NK-92 treated with Interleukin-12 subunit alpha and Interleukin-12 subunit beta, amount 100 ng/mL, for 24 hours (cell line): ENCODE results near the gene TENM4.

Source experiments
- DNase-seq: peaks from one replicate; lab custom pipeline; 2025; lab: John Stamatoyannopoulos, UW

TENM4 gene

DNA sequence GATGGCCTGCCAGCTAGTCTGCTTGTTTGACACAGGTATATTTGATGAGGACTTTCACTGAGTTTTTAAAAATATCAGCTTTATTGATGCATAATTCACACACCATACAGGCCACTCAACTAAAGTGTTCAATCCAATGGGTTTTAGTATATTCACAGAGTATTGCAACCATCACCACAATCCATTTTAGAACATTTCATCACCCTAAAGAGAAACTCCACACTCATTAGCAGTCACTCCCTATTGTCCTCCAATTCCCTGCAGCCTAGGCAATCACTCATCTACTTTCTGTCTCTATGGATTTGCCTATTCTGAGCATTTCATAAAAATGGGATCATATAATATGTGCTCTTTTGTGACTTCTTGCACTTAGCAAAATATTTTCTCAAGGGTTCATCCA lies 468.2 kb downstream of the TENM4 start:
- no peak for DNase-seq

- DNase-seq, result no peak
Measured at GRCh38 chr11:78972177-78972576, 468.7 kb downstream of the TENM4 start.

DNA sequence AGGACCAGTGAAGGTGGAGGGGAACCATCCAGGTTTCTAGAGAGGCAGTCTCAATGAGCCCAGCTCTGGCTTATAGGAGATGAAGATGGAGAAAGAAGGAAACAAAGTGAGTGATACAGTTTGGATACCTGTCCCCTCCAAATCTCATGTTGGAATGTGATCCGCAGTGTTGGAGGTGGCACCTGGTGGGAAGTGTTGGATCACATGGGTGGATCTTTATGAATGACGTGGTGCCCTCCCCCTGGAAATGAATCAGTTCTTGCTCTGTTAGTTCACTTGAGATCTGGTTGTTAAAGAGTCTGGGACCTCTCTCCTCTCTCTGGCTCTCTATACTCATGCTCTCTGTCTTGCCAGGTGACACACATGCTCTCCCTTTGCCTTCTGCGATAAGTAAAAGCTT lies 473.0 kb downstream of the TENM4 start:
- no peak for DNase-seq

- no peak for DNase-seq
Measured at GRCh38 chr11:78965432-78965831, 475.4 kb downstream of the TENM4 start.

DNA sequence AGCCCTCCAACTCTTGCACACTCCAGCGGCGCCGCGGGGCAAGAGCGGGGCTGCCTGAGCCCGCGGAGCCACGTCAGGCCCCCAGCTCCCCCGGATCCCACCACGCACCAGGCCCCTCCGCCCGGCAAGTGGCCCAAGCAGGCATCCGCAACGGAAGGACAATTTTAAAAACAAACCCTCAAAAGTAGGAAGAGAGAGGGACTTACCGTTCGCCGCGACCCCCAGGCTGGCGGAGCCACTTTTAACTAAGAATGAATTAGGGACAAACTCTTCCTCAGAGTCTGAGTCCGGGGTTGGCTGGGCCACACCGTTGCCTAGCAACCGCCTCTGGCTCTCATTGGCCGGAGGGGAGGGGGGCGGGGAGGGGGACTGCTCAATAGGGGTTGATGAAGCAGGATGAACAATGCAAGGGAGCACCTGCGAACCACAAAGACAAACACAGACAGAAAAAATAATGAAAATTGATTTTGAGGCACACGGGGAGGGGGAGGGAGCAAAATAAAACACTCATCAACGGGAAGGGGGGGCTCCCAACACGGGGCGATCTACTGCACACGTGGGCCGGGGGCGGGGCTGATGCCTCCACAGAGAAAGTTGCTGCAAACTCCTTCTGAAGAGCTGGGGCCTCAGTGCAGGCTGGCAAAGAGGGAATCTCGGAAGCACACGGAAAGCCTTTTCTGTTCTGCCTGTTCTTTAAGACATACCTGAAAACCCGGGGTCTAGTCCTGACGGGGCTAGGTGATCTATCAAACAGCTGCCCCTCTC lies 478.7 kb downstream of the TENM4 start:
- DNase-seq, result no peak

- no peak for DNase-seq
Measured at GRCh38 chr11:78961247-78961646, 479.6 kb downstream of the TENM4 start.

DNA sequence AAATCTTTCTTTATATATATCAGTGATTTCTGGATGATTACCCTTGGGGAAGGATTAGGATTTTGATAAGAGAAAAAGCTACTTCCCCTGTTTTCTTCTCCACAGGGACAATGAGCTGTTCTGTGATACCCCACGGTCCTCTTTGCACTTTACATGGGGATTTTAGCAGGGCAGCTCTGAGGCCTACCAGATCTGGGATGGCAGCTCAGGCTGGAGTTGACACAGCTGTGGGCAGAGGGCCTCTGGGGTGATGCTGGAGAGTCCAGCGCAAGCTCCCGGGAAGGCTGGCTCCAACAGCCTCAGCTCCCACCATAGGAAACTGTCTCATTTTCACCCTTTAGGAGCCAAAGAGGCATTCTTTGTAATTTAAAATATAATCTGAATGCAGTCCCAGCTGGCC lies 482.4 kb downstream of the TENM4 start:
- DNase-seq, result no peak

DNA sequence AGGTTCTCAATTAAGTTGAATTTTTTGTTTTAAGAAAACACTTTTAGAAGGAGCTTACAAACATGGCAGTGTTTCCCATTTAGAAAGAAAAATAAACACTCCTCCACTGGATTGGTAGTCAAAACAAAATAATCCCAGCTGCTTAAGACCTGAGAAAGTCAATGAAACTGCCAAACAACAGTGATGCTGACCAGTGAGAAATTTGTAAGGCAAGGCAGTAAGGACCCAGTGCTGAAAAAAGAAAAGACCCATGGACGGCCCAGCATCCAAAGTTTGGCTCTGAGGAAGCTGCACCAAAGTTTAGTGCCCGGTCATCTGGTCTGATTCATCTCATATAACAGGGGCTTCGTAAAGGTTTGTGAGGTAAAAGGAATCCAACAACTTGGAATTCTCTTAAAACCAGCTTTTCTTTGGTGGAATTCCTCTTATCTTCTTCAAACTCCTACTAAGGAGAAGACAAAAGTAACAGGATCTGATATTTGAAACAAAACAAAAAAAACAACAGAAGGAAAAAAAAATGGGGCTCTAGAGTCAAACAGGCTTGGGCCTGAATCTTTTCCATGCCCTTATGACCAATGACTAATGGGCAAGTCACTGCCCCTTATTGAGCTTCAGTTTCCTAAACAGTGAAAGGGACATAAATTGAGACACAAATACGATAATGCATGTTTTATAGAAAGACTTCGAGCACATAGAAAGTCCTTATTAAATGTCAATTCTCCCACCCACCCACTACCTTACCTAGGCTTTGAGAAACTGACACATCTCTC lies 483.2 kb downstream of the TENM4 start:
- no peak for DNase-seq

- no peak for DNase-seq
Measured at GRCh38 chr11:78954696-78955095, 486.1 kb downstream of the TENM4 start.

DNA sequence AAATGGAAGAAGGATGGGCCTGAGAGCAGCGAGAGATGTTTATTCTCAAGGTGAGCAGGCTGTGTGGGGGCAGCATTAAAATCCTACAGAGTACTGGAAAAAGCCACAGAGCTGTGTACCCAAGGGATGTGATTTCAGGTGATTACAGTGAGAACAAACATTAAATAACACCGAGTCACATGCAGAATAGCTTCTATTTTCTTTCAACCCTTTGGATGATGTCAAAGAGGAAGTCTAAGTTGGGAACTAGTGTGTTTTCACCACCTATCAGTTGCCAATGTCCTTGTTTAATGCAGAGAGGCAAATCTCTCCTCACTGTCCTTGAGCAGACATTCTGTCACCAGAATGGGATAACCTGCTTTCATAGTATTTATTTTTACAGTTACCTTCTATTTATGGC lies 486.6 kb downstream of the TENM4 start:
- DNase-seq, result no peak

- no peak for DNase-seq
Measured at GRCh38 chr11:78952890-78953289, 487.9 kb downstream of the TENM4 start.

GRCh38 chr11:78952175-78952574 lies 488.7 kb downstream of the TENM4 start:
- DNase-seq, result no peak

- DNase-seq, result no peak
Measured at GRCh38 chr11:78949976-78950690, 490.7 kb downstream of the TENM4 start.

DNA sequence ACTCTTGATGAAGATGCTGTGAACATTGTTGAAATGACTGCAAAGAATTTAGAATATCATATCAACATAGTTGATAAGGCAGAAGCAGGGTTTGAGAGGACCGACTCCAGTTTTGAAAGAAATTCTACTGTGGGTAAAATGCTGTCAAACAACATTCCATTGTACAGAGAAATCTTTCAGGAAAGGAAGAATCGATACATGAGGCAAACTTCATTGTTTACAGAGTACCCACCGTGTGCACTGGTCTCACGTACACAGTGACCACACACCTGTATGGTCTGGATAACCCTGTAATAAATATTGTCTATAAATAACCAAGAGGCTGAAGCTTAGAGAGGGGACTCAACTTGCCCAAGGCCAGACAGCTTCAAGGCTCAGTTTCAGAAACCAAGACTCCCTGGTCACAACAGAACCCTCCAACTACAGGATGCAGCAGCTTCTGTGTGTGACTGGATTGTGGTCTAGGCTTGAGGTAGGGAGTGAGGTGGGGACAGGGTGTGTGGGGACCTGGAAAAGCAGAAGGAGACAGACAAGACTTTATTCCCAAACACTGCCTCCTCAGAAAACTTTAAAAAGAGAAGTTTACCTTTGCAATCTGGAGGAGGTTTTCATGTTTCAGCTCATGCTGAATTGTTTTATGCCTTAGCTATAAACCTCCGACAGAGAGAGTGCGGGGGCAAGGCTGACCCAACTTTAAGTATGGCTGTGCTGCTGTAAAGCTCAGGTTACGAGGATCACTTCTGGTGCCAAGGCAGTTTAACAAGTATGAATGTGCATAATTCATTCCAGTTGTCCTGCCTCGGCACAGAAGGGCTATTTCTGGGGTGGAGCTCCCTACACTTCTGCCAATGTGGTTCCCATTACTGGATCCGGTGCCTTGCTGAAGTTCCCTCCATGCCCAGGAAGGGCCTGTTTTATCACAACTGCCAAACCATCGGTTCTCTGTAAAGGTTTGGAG lies 493.6 kb downstream of the TENM4 start:
- no peak for DNase-seq

GRCh38 chr11:78943841-78944240 lies 497.0 kb downstream of the TENM4 start:
- DNase-seq, result no peak

GRCh38 chr11:78943154-78943553 lies 497.7 kb downstream of the TENM4 start:
- no peak for DNase-seq

- no peak for DNase-seq
Measured at GRCh38 chr11:78941226-78941851, 499.5 kb downstream of the TENM4 start.

DNA sequence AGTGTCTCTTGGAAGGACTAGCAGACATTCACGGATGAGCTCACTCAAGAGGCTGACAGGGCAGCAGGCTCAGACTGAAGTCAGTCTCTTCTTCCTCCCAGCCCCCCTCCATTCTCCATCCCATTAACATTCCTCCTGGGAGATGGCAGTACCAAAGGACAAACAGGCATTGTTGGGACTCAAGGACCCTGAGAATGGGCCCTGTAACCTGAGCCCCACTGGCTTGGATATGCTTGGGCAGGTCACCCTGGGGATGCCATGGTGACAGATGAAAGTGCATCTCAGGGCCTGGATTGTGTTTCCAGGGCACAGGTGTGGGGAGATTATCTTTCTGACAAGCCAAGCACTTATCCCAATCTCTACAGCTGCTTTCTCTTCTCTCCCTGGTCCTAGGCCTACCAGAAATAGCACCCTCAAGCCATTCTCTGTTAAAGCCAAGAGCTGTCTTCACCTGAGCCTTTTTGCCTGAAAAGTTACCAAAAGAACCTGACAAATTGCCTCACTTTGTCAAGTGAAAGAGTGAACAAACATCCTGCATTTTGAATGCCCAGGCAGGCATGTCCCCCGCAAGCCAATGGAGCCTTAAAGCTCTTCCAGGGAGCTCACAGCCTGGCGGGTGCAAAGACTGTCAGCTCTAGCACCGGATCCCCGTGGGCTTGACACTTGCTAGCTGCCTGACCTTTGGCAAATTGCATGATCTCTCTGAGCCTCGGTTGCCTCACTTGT lies 500.2 kb downstream of the TENM4 start:
- DNase-seq, result no peak

DNA sequence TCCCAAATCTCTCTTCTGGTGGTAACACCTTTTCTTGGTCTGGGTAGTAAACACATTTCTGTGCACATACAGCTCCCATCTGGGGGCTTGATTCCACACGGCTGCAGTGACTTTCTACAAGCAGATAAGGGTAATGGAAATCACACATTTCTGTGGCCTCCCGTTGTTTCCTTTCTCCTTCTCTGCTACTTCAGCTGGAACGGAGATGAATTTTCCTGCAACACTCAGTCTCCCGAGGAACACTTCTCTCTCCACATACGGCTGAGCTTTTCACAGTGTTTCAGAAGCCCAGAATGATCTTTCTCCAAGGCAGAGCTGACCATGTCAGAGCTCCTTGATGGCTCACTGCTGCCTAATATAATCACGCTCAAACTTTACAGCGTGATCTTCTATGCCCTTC lies 501.9 kb downstream of the TENM4 start:
- DNase-seq, result no peak

GRCh38 chr11:78938036-78938435 lies 502.8 kb downstream of the TENM4 start:
- no peak for DNase-seq
